Fibroblast of pulmonary artery (primary cell): ENCODE results near the gene EVA1B.

ENCODE experiments used
- DNase-seq: peaks from one replicate; pipeline ENCODE4 v3.0.0-alpha.2; 2010; ENCODE audit warnings: low read depth
- H3K4me3 ChIP-seq: replicated peaks from 2 replicates; pipeline ENCODE4 v1.5.1; 2011; ENCODE audit warnings: low read depth, mild to moderate bottlenecking, control low read depth, low read length, moderate library complexity
- CTCF ChIP-seq: IDR thresholded peaks from 2 replicates; pipeline ENCODE4 v1.5.1; 2011; ENCODE audit warnings: mild to moderate bottlenecking, control low read depth, low read length, inconsistent platforms; ENCODE audit errors: missing control alignments

EVA1B gene

DNA sequence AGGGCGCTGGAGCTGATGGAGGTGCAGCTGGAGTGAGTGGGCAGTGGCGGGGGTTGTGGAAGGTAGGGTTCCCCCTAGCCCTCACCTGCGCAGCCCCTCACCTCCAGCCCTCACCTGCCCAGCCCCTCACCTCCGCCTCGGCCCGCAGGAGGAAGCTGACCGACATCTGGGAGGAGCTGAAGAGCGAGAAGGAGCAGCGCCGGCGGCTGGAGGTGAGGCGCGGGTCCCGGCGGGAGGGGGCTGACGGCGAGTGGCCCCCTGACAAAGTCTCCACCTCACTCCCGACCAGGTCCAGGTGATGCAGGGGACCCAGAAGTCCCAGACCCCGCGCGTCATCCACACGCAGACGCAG, 2.7 kb downstream of the EVA1B start:
- peak overlapping the region; percentile 33 for H3K4me3 ChIP-seq
- no peak for TF ChIP-seq CTCF
- no peak for DNase-seq

GRCh38 chr1:36320291-36320761, 3.1 kb downstream of the EVA1B start:
- TF ChIP-seq CTCF: no peak
- DNase-seq: no peak
- H3K4me3 ChIP-seq: no peak overlapping the region

- no peak overlapping the region for H3K4me3 ChIP-seq
- no peak for DNase-seq
- no peak for TF ChIP-seq CTCF
These were observed 14.0 kb downstream of the EVA1B start for GRCh38 chr1:36309397-36309796.

DNA sequence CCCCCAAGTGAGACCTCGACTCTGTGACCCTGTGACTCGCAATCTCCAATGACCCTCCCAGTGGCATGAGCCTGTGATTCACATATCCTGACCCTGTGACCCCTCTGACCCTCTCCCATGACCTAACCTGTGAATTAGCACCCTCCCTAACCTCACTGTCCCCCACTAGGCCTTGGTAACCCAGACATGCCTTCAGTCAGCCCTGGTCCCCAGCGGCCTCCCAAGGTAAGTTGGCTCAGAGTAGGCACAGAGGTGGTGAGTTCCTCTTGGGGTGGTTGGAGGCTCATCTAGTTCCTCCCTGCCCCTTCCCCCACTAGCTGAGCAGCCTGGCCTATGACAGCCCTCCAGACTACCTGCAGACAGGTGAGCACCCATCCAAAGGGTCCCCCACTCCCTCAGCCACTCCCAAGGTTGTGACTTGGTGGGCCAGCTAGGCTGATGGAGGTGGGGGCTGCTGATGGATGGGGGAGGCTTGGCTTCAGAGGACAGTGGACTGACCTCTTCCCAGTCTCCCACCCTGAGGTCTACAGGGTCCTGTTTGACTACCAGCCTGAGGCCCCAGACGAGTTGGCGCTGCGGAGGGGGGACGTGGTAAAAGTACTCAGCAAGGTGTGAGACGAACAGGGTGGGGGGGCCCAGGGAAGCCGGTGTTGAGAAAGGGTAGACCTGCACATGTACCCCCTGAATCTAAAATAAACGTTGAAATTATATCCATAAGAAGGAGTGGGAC, 15.7 kb downstream of the EVA1B start:
- H3K4me3 ChIP-seq: no peak overlapping the region
- TF ChIP-seq CTCF: no peak
- DNase-seq: no peak

DNA sequence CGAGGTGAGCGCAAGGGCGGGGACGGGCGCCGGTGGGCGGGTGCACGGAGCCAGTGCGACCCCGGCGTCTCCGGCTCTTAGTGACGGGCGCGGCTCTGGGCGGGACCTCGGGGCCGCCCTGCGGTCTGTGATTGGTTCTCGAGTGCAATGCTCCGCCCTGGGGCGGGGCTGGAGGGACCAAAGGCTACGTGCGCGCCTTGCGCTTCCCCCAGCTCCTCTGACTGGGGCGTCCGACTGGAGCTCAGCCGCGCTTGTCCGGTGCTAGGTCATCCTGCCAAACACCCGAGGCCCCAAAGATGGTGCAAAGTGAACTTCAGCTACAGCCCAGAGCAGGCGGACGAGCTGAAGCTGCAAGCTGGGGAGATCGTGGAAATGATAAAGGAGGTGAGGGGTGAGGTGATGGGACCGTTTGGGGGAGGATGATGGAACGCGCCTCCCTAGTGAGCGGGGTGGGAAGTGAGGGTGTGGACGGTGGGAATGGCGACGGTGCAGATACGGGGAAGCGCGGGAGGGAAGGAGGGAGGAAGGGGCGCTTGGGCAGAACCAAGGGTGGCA, 16.5 kb downstream of the EVA1B start:
- peak; percentile 90 for DNase-seq
- TF ChIP-seq CTCF: no peak
- peak overlapping the region; percentile 53 for H3K4me3 ChIP-seq

GRCh38 chr1:36306210-36306901, 17.1 kb downstream of the EVA1B start, which contains the start of gene SH3D21:
Gene SH3D21, plus strand, starts transcription at chr1:36306368. Its CDS starts 53 bp downstream, at chr1:36306421.
- no peak for DNase-seq
- peak within 1 kb of the TSS; percentile 53 for H3K4me3 ChIP-seq
- no peak for TF ChIP-seq CTCF
